HG03571 (cell line): Measurements from ENCODE around the gene ATG10.
"Not testable (repeated sequence)": the region's sequence is repeated elsewhere in the genome, so short reads cannot be mapped to it uniquely, and the experiment has no call there.

Experiments used
- ATAC-seq: cut with Tn5 transposase; IDR thresholded peaks from one replicate; pipeline ENCODE4 v1.9.1; 2021; ENCODE audit not compliant: unreplicated experiment

Gene ATG10

GRCh38 chr5:81980598-81981260 is 8.9 kb downstream of the ATG10 start:
- ATAC-seq: no peak

- ATAC-seq: not testable (repeated sequence)
These were observed 10.4 kb downstream of the ATG10 start for GRCh38 chr5:81982172-81982685.

- not testable (repeated sequence) for ATAC-seq
These were observed 11.3 kb downstream of the ATG10 start for GRCh38 chr5:81983148-81983547.

GRCh38 chr5:81983563-81983962 is 11.7 kb downstream of the ATG10 start:
- not testable (repeated sequence) for ATAC-seq

GRCh38 chr5:81986126-81986525 is 14.3 kb downstream of the ATG10 start:
- no peak for ATAC-seq

- no peak for ATAC-seq
These were observed 17.4 kb downstream of the ATG10 start for GRCh38 chr5:81989204-81989603.

- no peak for ATAC-seq
These were observed 22.9 kb downstream of the ATG10 start for GRCh38 chr5:81994679-81995078.

GRCh38 chr5:81995407-81995806 is 23.6 kb downstream of the ATG10 start:
- ATAC-seq: no peak

GRCh38 chr5:82004511-82004910 is 32.7 kb downstream of the ATG10 start:
- no peak for ATAC-seq

GRCh38 chr5:82009869-82010268 is 38.0 kb downstream of the ATG10 start:
- not testable (repeated sequence) for ATAC-seq

- ATAC-seq: no peak
These were observed 38.9 kb downstream of the ATG10 start for GRCh38 chr5:82010696-82011095.

- ATAC-seq: no peak
These were observed 39.9 kb downstream of the ATG10 start for GRCh38 chr5:82011761-82012160.

- ATAC-seq: not testable (repeated sequence)
These were observed 42.8 kb downstream of the ATG10 start for GRCh38 chr5:82014644-82015043.

- no peak for ATAC-seq
These were observed 46.6 kb downstream of the ATG10 start for GRCh38 chr5:82018462-82018861.

- no peak for ATAC-seq
These were observed 47.7 kb downstream of the ATG10 start for GRCh38 chr5:82019342-82020138.

- no peak for ATAC-seq
These were observed 50.7 kb downstream of the ATG10 start for GRCh38 chr5:82022499-82022898.

- ATAC-seq: no peak
These were observed 51.8 kb downstream of the ATG10 start for GRCh38 chr5:82023644-82024043.

GRCh38 chr5:82031220-82032119 is 59.6 kb downstream of the ATG10 start:
- no peak for ATAC-seq

- ATAC-seq: not testable (repeated sequence)
These were observed 71.1 kb downstream of the ATG10 start for GRCh38 chr5:82042894-82043293.

- no peak for ATAC-seq
These were observed 72.2 kb downstream of the ATG10 start for GRCh38 chr5:82044010-82044409.
